Measurements from ENCODE around the gene C2orf80. TPM values are rescaled to one million over a fixed set of nuclear protein-coding genes. Genes with fewer than 3 reads are reported as not detected.

Gene C2orf80
- total RNA-seq, 1 experiment from 2014 or later, result not detected

- no peaks in the 10 kb centered on the region for H3K36me3 ChIP-seq (ENCODE audit: low read depth)
- no peak overlapping the region for H3K4me2 ChIP-seq
- no peaks in the 10 kb centered on the region for H3F3A ChIP-seq (ENCODE audit: insufficient read depth, low read depth)
- intact Hi-C loops (cut with micrococcal nuclease; ENCODE audit: unreplicated experiment), result no loop called here
- H3K27me3 ChIP-seq (ENCODE audit: insufficient read depth, low read depth), result no peaks in the 10 kb centered on the region
- no peaks in the 10 kb centered on the region for H4K20me1 ChIP-seq (ENCODE audit: insufficient read depth)
- H3K9me3 ChIP-seq (ENCODE audit: insufficient read depth, low read depth), result no peaks in the 10 kb centered on the region
- POLR2A ChIA-PET (ENCODE audit: unreplicated experiment), result no interaction called here
- no peak overlapping the region for H3K4me3 ChIP-seq
- BruUV-seq (replicated peaks), result no TSS peak
- DNase-seq, result no peak
- H3K9me2 ChIP-seq (ENCODE audit: insufficient read depth), result no peaks in the 10 kb centered on the region
- no peaks in the 10 kb centered on the region for H3K79me2 ChIP-seq (ENCODE audit: low read depth)
- CTCF ChIA-PET, result no interaction called here
- H3K27ac ChIP-seq, result no peak overlapping the region
- TF ChIP-seq CTCF (conservative IDR thresholded peaks at IDR 0.05) (no peak), EZH2 (IDR thresholded peaks at IDR 0.05; ENCODE audit: low read depth) (no peak)
- no peak overlapping the region; the same call in 1 of the 2 replicates for H2AFZ ChIP-seq
- H3K4me1 ChIP-seq (replicated peaks; ENCODE audit: insufficient read depth), result peaks cover 13% of the 10 kb centered on the region
Observed at GRCh38 chr2:208195531-208195930, 5.7 kb upstream of the C2orf80 start.

- ChIA-PET CTCF (no interaction called here), POLR2A (ENCODE audit: unreplicated experiment) (interaction anchor here (0.6 kb wide), 1 partner anchor 59 kb away, joined by 12 read pairs; no protein-coding TSS in a partner anchor)
- H3K4me1 ChIP-seq (replicated peaks; ENCODE audit: insufficient read depth), result peaks cover 13% of the 10 kb centered on the region
- H3K4me2 ChIP-seq, result peak overlapping the region; percentile 49
- BruUV-seq (replicated peaks), result no TSS peak
- TF ChIP-seq CTCF (conservative IDR thresholded peaks at IDR 0.05), result no peak
- no peak for TF ChIP-seq EZH2 (IDR thresholded peaks at IDR 0.05; ENCODE audit: low read depth)
- H3K4me3 ChIP-seq, result no peak overlapping the region
- H4K20me1 ChIP-seq (ENCODE audit: insufficient read depth), result no peaks in the 10 kb centered on the region
- H3K27ac ChIP-seq, result no peak overlapping the region
- no peaks in the 10 kb centered on the region for H3K9me2 ChIP-seq (ENCODE audit: insufficient read depth)
- no peaks in the 10 kb centered on the region for H3K79me2 ChIP-seq (ENCODE audit: low read depth)
- H2AFZ ChIP-seq, result peak overlapping the region; percentile 44; the same call in 1 of the 2 replicates
- no peaks in the 10 kb centered on the region for H3K27me3 ChIP-seq (ENCODE audit: insufficient read depth, low read depth)
- H3K9me3 ChIP-seq (ENCODE audit: insufficient read depth, low read depth), result no peaks in the 10 kb centered on the region
- H3F3A ChIP-seq (ENCODE audit: insufficient read depth, low read depth), result no peaks in the 10 kb centered on the region
- intact Hi-C loops (cut with micrococcal nuclease; ENCODE audit: unreplicated experiment), result no loop called here
- DNase-seq, result peak; percentile 45 to 75
- no peaks in the 10 kb centered on the region for H3K36me3 ChIP-seq (ENCODE audit: low read depth)
Observed at GRCh38 chr2:208192611-208193236, 2.9 kb upstream of the C2orf80 start.

DNA sequence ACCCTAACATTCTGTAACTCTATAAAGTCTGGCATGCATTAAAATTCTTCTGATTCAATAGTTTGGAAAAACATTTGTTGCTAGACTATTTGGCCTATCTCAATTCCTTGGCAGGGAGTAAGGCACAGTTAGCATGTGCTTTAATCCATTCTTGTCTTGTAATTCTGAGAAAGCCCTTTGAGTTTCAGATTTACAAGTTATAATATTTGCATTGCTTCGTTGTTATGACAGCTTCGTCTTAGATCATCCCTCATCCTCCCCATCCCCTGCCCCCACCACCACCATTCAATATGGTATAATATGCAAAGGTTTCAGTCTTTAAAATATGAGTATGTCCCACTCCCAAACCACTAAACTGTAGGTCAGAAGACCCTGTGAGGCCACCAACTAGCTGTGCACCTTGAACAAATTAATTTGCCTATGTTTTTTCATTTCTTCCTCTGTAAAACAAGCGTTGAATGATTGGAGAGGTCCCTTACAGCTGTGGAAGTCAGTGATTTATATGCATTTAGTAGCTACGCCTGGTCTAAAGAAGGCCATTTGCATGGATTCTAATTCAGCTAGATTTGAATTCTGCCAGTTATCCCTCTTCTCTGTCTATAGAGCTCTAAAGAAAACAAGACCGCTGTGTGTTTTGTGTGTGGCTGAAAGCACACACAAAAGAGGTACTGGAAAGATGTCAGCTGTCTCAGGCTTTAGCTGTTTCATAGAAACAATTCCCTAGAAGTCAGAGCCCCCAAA lies 591 bp downstream of the C2orf80 start:
- no peak overlapping the region for H3K27ac ChIP-seq
- CTCF ChIA-PET, result no interaction called here
- no peaks in the 10 kb centered on the region for H3K79me2 ChIP-seq (ENCODE audit: low read depth)
- TF ChIP-seq EZH2 (IDR thresholded peaks at IDR 0.05; ENCODE audit: low read depth) (no peak), CTCF (conservative IDR thresholded peaks at IDR 0.05) (no peak)
- H3F3A ChIP-seq (ENCODE audit: insufficient read depth, low read depth), result no peaks in the 10 kb centered on the region
- no peak overlapping the region for H3K4me3 ChIP-seq
- intact Hi-C loops (cut with micrococcal nuclease; ENCODE audit: unreplicated experiment), result no loop called here
- no TSS peak for BruUV-seq (replicated peaks)
- H3K27me3 ChIP-seq (ENCODE audit: insufficient read depth, low read depth), result no peaks in the 10 kb centered on the region
- POLR2A ChIA-PET (ENCODE audit: unreplicated experiment), result no interaction called here
- DNase-seq, result no peak
- no peaks in the 10 kb centered on the region for H3K36me3 ChIP-seq (ENCODE audit: low read depth)
- H3K9me2 ChIP-seq (ENCODE audit: insufficient read depth), result no peaks in the 10 kb centered on the region
- no peak overlapping the region for H3K4me2 ChIP-seq
- H2AFZ ChIP-seq, result no peak overlapping the region
- no peaks in the 10 kb centered on the region for H4K20me1 ChIP-seq (ENCODE audit: insufficient read depth)
- peaks cover 13% of the 10 kb centered on the region for H3K4me1 ChIP-seq (replicated peaks; ENCODE audit: insufficient read depth)
- H3K9me3 ChIP-seq (ENCODE audit: insufficient read depth, low read depth), result no peaks in the 10 kb centered on the region

Measured in PC-9 (cell line).